WTC11 (cell line): ENCODE data around the gene HMX1. TPM values are rescaled to one million over a fixed set of nuclear protein-coding genes. Genes with fewer than 3 reads are reported as not detected.

Experiments used
- ATAC-seq: fragments of 200-7000 bp; cut with Tn5 transposase; 2 replicates; pipeline ENCODE4 v1.10.0; 2021; ENCODE audit warnings: mild to moderate bottlenecking, moderate library complexity
- CTCF ChIA-PET: fragments of 300-600 bp; sonication (Branson Sonifier 250); formaldehyde crosslinking; loops from one replicate; lab custom pipeline; 2021; ENCODE audit warnings: antibody characterized with exemption; lab: Charles Lee
- POLR2A ChIA-PET: fragments of 350-600 bp; sonication (Branson Sonifier 250); formaldehyde crosslinking; loops from one replicate; lab custom pipeline; 2021; ENCODE audit warnings: antibody characterized with exemption; lab: Charles Lee
- DNase-seq: peaks from one replicate; pipeline ENCODE4 v3.0.0; 2021; ENCODE audit warnings: low spot score
- H3K27ac Mint-ChIP-seq: 2 replicates; pipeline ENCODE4 v1.8.0; 2021; ENCODE audit warnings: mixed read lengths
- H3K27me3 Mint-ChIP-seq: 2 replicates; pipeline ENCODE4 v1.8.0; 2021; ENCODE audit warnings: low read depth, mild to moderate bottlenecking, moderate library complexity, mixed read lengths
- H3K36me3 Mint-ChIP-seq: 2 replicates; pipeline ENCODE4 v1.8.0; 2021; ENCODE audit warnings: mixed read lengths
- H3K4me1 Mint-ChIP-seq: 2 replicates; pipeline ENCODE4 v1.8.0; 2022; ENCODE audit warnings: mixed read lengths
- H3K4me3 Mint-ChIP-seq: 2 replicates; pipeline ENCODE4 v1.8.0; 2021; ENCODE audit warnings: mild to moderate bottlenecking, moderate library complexity, mixed read lengths
- H3K9me3 Mint-ChIP-seq: 2 replicates; pipeline ENCODE4 v1.8.0; 2021; ENCODE audit warnings: mixed read lengths
- ARID4B ChIP-seq: sonication (generic); formaldehyde crosslinking; IDR thresholded peaks from 2 replicates; pipeline ENCODE4 v1.8.0; 2023; ENCODE audit warnings: missing genetic modification reagents, mild to moderate bottlenecking, borderline replicate concordance
- EMX1 ChIP-seq: fragments of 250-450 bp; sonication (Bioruptor Pico); IDR thresholded peaks from 2 replicates; pipeline ENCODE4 v1.8.0; 2021; ENCODE audit warnings: mild to moderate bottlenecking
- ERG ChIP-seq: fragments of 250-450 bp; sonication (Bioruptor Pico); IDR thresholded peaks from 2 replicates; pipeline ENCODE4 v1.8.0; 2021; ENCODE audit warnings: mild to moderate bottlenecking
- ESRRA ChIP-seq: sonication (generic); formaldehyde crosslinking; IDR thresholded peaks from 2 replicates; pipeline ENCODE4 v1.8.1; 2022; ENCODE audit warnings: mild to moderate bottlenecking, missing genetic modification reagents, borderline replicate concordance
- ETV6 ChIP-seq: sonication (generic); formaldehyde crosslinking; IDR thresholded peaks from 2 replicates; pipeline ENCODE4 v1.8.1; 2022; ENCODE audit warnings: mild to moderate bottlenecking, missing genetic modification reagents
- GTF2I ChIP-seq: fragments of 250-450 bp; sonication (Bioruptor Pico); conservative IDR thresholded peaks from 2 replicates; pipeline ENCODE4 v1.4.0; 2021; ENCODE audit warnings: mild to moderate bottlenecking
- HMGA2 ChIP-seq: fragments of 250-450 bp; sonication (Bioruptor Pico); IDR thresholded peaks from 2 replicates; pipeline ENCODE4 v1.4.0; 2021; ENCODE audit warnings: mild to moderate bottlenecking, moderate library complexity
- IRF2 ChIP-seq: sonication (generic); formaldehyde crosslinking; IDR thresholded peaks from 2 replicates; pipeline ENCODE4 v1.8.0; 2022; ENCODE audit warnings: low read depth, missing genetic modification reagents, borderline replicate concordance
- JAZF1 ChIP-seq: fragments of 250-450 bp; sonication (Bioruptor Pico); IDR thresholded peaks from 2 replicates; pipeline ENCODE4 v1.9.0; 2021; ENCODE audit warnings: moderate library complexity, mild to moderate bottlenecking, inconsistent platforms
- JUN ChIP-seq: sonication (generic); formaldehyde crosslinking; IDR thresholded peaks from 2 replicates; pipeline ENCODE4 v1.8.0; 2023; ENCODE audit warnings: mild to moderate bottlenecking, missing genetic modification reagents
- KAT7 ChIP-seq: sonication (generic); formaldehyde crosslinking; IDR thresholded peaks from 2 replicates; pipeline ENCODE4 v1.8.1; 2023; ENCODE audit warnings: missing genetic modification reagents, mild to moderate bottlenecking, borderline replicate concordance
- MYBL2 ChIP-seq: sonication (generic); formaldehyde crosslinking; IDR thresholded peaks from 2 replicates; pipeline ENCODE4 v1.8.1; 2023; ENCODE audit warnings: mild to moderate bottlenecking, moderate library complexity, missing genetic modification reagents
- OVOL2 ChIP-seq: fragments of 250-450 bp; sonication (Bioruptor Pico); IDR thresholded peaks from 2 replicates; pipeline ENCODE4 v1.9.0; 2021; ENCODE audit warnings: mild to moderate bottlenecking, borderline replicate concordance
- PRRX2 ChIP-seq: fragments of 250-450 bp; sonication (Bioruptor Pico); IDR thresholded peaks from 2 replicates; pipeline ENCODE4 v1.8.0; 2021; ENCODE audit warnings: mild to moderate bottlenecking
- RORB ChIP-seq: fragments of 250-450 bp; sonication (Bioruptor Pico); IDR thresholded peaks from 2 replicates; pipeline ENCODE4 v1.9.0; 2021; ENCODE audit warnings: mild to moderate bottlenecking
- SMAD3 ChIP-seq: sonication (generic); formaldehyde crosslinking; IDR thresholded peaks from 2 replicates; pipeline ENCODE4 v1.8.0; 2022; ENCODE audit warnings: missing genetic modification reagents, mild to moderate bottlenecking, borderline replicate concordance
- ZNF121 ChIP-seq: sonication (generic); formaldehyde crosslinking; IDR thresholded peaks from 2 replicates; pipeline ENCODE4 v1.8.0; 2023; ENCODE audit warnings: missing genetic modification reagents
- total RNA-seq: library from RNA; stranded (reverse); gene quantifications from 3 replicates; pipeline ENCODE4 v1.2.3, GENCODE V29; 2021
- TF ChIP-seq, protein P1 (sequence below): sonication (generic); formaldehyde crosslinking; IDR thresholded peaks from 2 replicates; pipeline ENCODE4 v1.8.1; 2022; ENCODE audit warnings: missing genetic modification reagents, borderline replicate concordance
- TF ChIP-seq, protein P2 (sequence below): sonication (generic); formaldehyde crosslinking; IDR thresholded peaks from 2 replicates; pipeline ENCODE4 v1.8.1; 2023; ENCODE audit warnings: mild to moderate bottlenecking, missing genetic modification reagents, borderline replicate concordance

HMX1 gene
- total RNA-seq, 1 experiment from 2014 or later = 10.0 TPM

DNA sequence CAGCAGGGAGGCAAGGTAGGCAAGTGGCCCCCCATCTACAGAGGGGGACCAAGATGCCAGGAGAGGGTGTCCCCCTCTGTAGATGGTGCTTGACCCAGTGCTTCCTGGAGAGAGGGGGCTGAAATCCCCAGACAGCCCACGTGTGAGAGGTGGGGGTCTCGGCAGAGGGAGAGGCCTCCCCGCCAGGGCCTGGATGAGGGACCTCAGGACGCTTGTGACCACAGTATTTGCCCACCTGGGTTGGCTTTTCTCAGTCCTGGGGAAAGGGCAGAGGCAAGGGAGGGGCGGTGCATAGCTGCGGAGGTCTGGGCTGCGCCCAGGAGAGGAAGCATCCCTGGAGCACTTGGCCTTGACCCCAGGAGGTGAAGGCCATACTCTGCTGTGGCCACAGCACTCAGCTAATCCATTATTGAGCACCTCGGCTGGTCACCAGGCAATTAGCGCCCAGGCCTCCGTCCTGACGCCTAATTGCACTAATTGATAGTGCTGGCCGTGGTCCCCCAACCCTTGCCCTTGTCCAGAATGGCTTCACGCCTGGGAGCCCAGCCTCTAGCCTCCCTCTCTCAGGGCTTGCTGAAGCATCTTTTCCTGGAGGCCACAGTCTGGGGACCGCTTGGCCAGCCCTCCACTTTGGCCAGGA is 30.7 kb downstream of the HMX1 start:
- CTCF ChIA-PET = interaction anchor here (1.0 to 2.6 kb wide), 5 partner anchors 13 to 153 kb away, joined by 3 to 10 read pairs (median 7); no protein-coding TSS in a partner anchor
- H3K4me3 Mint-ChIP-seq = no peak overlapping the region
- H3K27ac Mint-ChIP-seq = no peak overlapping the region

GRCh38 chr4:8840006-8840793 is 31.4 kb downstream of the HMX1 start:
- POLR2A ChIA-PET = no interaction called here
- Mint-ChIP-seq H3K4me1 (peaks cover 11% of the 10 kb centered on the region), H3K27me3 (peaks cover under 1% of the 10 kb centered on the region; the same call in 1 of the 2 replicates), H3K9me3 (no peaks in the 10 kb centered on the region), H3K4me3 (no peak overlapping the region), H3K36me3 (no peaks in the 10 kb centered on the region), H3K27ac (no peak overlapping the region)
- peak; percentile 78 for ATAC-seq
- no peak for DNase-seq
- CTCF ChIA-PET = interaction anchor here (1.0 to 2.6 kb wide), 5 partner anchors 13 to 152 kb away, joined by 3 to 10 read pairs (median 7); no protein-coding TSS in a partner anchor
- TF ChIP-seq OVOL2 (CRISPR knock-in tag) (no peak), EMX1 (CRISPR knock-in tag) (no peak), KAT7 (no peak), ARID4B (no peak), ETV6 (CRISPR knock-in tag) (no peak), IRF2 (CRISPR knock-in tag) (no peak), GTF2I (CRISPR knock-in tag) (no peak)
- TF ChIP-seq, protein P1, sequence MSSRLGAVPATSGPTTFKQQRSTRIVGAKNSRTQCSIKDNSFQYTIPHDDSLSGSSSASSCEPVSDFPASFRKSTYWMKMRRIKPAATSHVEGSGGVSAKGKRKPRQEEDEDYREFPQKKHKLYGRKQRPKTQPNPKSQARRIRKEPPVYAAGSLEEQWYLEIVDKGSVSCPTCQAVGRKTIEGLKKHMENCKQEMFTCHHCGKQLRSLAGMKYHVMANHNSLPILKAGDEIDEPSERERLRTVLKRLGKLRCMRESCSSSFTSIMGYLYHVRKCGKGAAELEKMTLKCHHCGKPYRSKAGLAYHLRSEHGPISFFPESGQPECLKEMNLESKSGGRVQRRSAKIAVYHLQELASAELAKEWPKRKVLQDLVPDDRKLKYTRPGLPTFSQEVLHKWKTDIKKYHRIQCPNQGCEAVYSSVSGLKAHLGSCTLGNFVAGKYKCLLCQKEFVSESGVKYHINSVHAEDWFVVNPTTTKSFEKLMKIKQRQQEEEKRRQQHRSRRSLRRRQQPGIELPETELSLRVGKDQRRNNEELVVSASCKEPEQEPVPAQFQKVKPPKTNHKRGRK = no peak
- TF ChIP-seq, protein P2, sequence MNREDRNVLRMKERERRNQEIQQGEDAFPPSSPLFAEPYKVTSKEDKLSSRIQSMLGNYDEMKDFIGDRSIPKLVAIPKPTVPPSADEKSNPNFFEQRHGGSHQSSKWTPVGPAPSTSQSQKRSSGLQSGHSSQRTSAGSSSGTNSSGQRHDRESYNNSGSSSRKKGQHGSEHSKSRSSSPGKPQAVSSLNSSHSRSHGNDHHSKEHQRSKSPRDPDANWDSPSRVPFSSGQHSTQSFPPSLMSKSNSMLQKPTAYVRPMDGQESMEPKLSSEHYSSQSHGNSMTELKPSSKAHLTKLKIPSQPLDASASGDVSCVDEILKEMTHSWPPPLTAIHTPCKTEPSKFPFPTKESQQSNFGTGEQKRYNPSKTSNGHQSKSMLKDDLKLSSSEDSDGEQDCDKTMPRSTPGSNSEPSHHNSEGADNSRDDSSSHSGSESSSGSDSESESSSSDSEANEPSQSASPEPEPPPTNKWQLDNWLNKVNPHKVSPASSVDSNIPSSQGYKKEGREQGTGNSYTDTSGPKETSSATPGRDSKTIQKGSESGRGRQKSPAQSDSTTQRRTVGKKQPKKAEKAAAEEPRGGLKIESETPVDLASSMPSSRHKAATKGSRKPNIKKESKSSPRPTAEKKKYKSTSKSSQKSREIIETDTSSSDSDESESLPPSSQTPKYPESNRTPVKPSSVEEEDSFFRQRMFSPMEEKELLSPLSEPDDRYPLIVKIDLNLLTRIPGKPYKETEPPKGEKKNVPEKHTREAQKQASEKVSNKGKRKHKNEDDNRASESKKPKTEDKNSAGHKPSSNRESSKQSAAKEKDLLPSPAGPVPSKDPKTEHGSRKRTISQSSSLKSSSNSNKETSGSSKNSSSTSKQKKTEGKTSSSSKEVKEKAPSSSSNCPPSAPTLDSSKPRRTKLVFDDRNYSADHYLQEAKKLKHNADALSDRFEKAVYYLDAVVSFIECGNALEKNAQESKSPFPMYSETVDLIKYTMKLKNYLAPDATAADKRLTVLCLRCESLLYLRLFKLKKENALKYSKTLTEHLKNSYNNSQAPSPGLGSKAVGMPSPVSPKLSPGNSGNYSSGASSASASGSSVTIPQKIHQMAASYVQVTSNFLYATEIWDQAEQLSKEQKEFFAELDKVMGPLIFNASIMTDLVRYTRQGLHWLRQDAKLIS (CRISPR knock-in tag) = no peak

More for the DNA sequence above, 30.7 kb downstream of the HMX1 start:
- POLR2A ChIA-PET = no interaction called here
- TF ChIP-seq ERG = no peak
- TF ChIP-seq PRRX2 (CRISPR knock-in tag) = no peak
- no peak for TF ChIP-seq JUN
- TF ChIP-seq ESRRA = no peak
- no peak for TF ChIP-seq OVOL2 (CRISPR knock-in tag)
- TF ChIP-seq HMGA2 (CRISPR knock-in tag) = no peak
- no peak for TF ChIP-seq JAZF1
- no peak for TF ChIP-seq ZNF121 (CRISPR knock-in tag)
- no peak for TF ChIP-seq SMAD3 (CRISPR knock-in tag)
- no peak for TF ChIP-seq RORB (CRISPR knock-in tag)
- no peak for TF ChIP-seq MYBL2
- Mint-ChIP-seq H3K9me3 (no peaks in the 10 kb centered on the region), H3K36me3 (no peaks in the 10 kb centered on the region), H3K4me1 (peaks cover 11% of the 10 kb centered on the region), H3K27me3 (peaks cover 2% of the 10 kb centered on the region; the same call in 1 of the 2 replicates)
- DNase-seq = no peak
- ATAC-seq = no peak
